Endothelial cell of umbilical vein (primary cell): ENCODE results near the gene SCN2B.

ENCODE experiments used
- EZH2 ChIP-seq: IDR thresholded peaks from 2 replicates; pipeline ENCODE4 v1.6.1; 2012; ENCODE audit warnings: borderline replicate concordance, low read depth, mild to moderate bottlenecking, moderate library complexity, low read length, inconsistent platforms; ENCODE audit not compliant: severe bottlenecking
- FOS ChIP-seq: IDR thresholded peaks from 2 replicates; pipeline ENCODE4 v1.6.1; 2011; ENCODE audit warnings: mild to moderate bottlenecking, low read length, moderate library complexity, borderline replicate concordance; ENCODE audit not compliant: insufficient read depth
- JUN ChIP-seq: IDR thresholded peaks from 2 replicates; pipeline ENCODE4 v1.6.1; 2011; ENCODE audit warnings: borderline replicate concordance, low read depth; ENCODE audit not compliant: insufficient read length, insufficient read depth
- POLR2A ChIP-seq: IDR thresholded peaks from 2 replicates; pipeline ENCODE4 v1.6.1; 2012; ENCODE audit warnings: low read depth, mild to moderate bottlenecking, control low read depth, low read length
- POLR2AphosphoS5 ChIP-seq: IDR thresholded peaks from 2 replicates; pipeline ENCODE4 v1.6.1; 2012; ENCODE audit warnings: low read depth, mild to moderate bottlenecking, control low read depth, low read length, moderate library complexity; ENCODE audit not compliant: insufficient read depth
- TF ChIP-seq, protein P1 (sequence below): IDR thresholded peaks from 2 replicates; pipeline ENCODE4 v1.6.1; 2011; ENCODE audit not compliant: insufficient read depth, insufficient read length
- TF ChIP-seq, protein P2 (sequence below), 2 donors: IDR thresholded peaks; 1 replicate in 1 of 2; 2 replicates in 1 of 2; pipeline ENCODE4 v1.5.1; 2011; ENCODE audit warnings: low read length in 2 of 2, mild to moderate bottlenecking in 2 of 2, moderate library complexity in 2 of 2, control low read depth in 1 of 2, inconsistent platforms in 1 of 2, low read depth in 1 of 2; ENCODE audit not compliant: insufficient read depth in 1 of 2; ENCODE audit errors: extremely low read depth in 1 of 2

DNA sequence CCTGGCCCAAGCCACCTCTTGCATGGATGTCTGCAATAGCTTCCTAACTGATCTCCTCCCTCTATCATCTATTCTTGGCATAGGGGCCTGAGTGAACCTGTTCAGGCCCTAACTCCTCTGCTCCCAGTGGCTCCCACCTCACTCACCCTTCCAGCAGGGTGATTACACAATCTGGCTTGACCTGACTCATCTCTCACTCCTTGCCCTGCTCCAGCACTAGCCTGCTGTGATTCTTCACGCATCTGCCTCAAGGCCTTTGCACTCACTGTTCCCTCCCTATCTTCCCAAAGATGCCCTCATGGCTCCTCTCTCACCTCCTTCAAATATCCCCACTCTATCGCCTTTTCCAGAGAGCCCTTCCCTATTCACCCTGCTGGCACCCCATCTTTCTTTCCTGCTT lies 34.4 kb downstream of the SCN2B start:
- TF ChIP-seq, protein P1, sequence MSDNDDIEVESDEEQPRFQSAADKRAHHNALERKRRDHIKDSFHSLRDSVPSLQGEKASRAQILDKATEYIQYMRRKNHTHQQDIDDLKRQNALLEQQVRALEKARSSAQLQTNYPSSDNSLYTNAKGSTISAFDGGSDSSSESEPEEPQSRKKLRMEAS: no peak
- no peak for TF ChIP-seq EZH2
- no peak for TF ChIP-seq POLR2A
- TF ChIP-seq, protein P2, sequence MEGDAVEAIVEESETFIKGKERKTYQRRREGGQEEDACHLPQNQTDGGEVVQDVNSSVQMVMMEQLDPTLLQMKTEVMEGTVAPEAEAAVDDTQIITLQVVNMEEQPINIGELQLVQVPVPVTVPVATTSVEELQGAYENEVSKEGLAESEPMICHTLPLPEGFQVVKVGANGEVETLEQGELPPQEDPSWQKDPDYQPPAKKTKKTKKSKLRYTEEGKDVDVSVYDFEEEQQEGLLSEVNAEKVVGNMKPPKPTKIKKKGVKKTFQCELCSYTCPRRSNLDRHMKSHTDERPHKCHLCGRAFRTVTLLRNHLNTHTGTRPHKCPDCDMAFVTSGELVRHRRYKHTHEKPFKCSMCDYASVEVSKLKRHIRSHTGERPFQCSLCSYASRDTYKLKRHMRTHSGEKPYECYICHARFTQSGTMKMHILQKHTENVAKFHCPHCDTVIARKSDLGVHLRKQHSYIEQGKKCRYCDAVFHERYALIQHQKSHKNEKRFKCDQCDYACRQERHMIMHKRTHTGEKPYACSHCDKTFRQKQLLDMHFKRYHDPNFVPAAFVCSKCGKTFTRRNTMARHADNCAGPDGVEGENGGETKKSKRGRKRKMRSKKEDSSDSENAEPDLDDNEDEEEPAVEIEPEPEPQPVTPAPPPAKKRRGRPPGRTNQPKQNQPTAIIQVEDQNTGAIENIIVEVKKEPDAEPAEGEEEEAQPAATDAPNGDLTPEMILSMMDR (IDR thresholded peaks at IDR 0.05; ENCODE audit: extremely low read depth in 1 of 2, insufficient read depth in 1 of 2, low read depth in 1 of 2, low read length in 2 of 2): no peak
- no peak for TF ChIP-seq JUN
- no peak for TF ChIP-seq POLR2AphosphoS5
- no peak for TF ChIP-seq FOS
